IMR-90 (cell line): Measurements from ENCODE around the gene EMILIN2. TPM values are rescaled to one million over a fixed set of nuclear protein-coding genes. Genes with fewer than 3 reads are reported as not detected.

Experiments used
- ATAC-seq: fragments of 200-7000 bp; cut with Tn5 transposase; 2 replicates; pipeline ENCODE4 v1.9.1; 2020; ENCODE audit warnings: low read depth, mild to moderate bottlenecking, moderate library complexity
- BruUV-seq: library from RNA; stranded (reverse); fragments of 400-500 nt; replicated peaks from 2 replicates; lab custom pipeline; 2021; lab: Mats Ljungman, UMichigan
- CTCF ChIA-PET: fragments of 300-600 bp; formaldehyde crosslinking; extraction: SDS; loops from one replicate; lab custom pipeline; 2021; ENCODE audit warnings: antibody characterized with exemption; lab: Yijun Ruan, JAX
- POLR2A ChIA-PET: fragments of 300-600 bp; sonication (Branson Sonifier 250); formaldehyde crosslinking; loops from one replicate; lab custom pipeline; 2022; ENCODE audit warnings: antibody characterized with exemption; ENCODE audit not compliant: unreplicated experiment; lab: Charles Lee
- DNase-seq: peaks from one replicate; pipeline ENCODE4 v3.0.0; 2013
- H2AFZ ChIP-seq: replicated peaks from 2 replicates; pipeline ENCODE3; 2013; ENCODE audit warnings: low read length, mild to moderate bottlenecking; ENCODE audit not compliant: poor library complexity
- H2AK5ac ChIP-seq: 2 replicates; pipeline ENCODE4 v1.6.1; 2013; ENCODE audit warnings: low read depth, low read length, inconsistent platforms
- H2AK9ac ChIP-seq: replicated peaks from 2 replicates; pipeline ENCODE3; 2013; ENCODE audit warnings: mild to moderate bottlenecking, low read depth, low read length, moderate library complexity; ENCODE audit not compliant: poor library complexity
- H2BK120ac ChIP-seq: 2 replicates; pipeline ENCODE4 v1.6.1; 2013; ENCODE audit warnings: low read depth, low read length, inconsistent platforms
- H2BK15ac ChIP-seq: 3 replicates; pipeline ENCODE4 v1.6.1; 2013; ENCODE audit warnings: low read depth, low read length, inconsistent platforms
- H2BK20ac ChIP-seq: 2 replicates; pipeline ENCODE4 v1.6.1; 2013; ENCODE audit warnings: low read depth, mild to moderate bottlenecking, inconsistent platforms, low read length, moderate library complexity
- H2BK5ac ChIP-seq: 2 replicates; pipeline ENCODE4 v1.6.1; 2013; ENCODE audit warnings: mild to moderate bottlenecking, low read depth, low read length, inconsistent platforms; ENCODE audit not compliant: poor library complexity, severe bottlenecking
- H3K14ac ChIP-seq: replicated peaks from 2 replicates; pipeline ENCODE4 v1.6.1; 2013; ENCODE audit warnings: low read depth, low read length, inconsistent platforms
- H3K18ac ChIP-seq: 2 replicates; pipeline ENCODE4 v1.6.1; 2013; ENCODE audit warnings: low read depth, low read length, control low read depth
- H3K23ac ChIP-seq: 2 replicates; pipeline ENCODE4 v1.6.1; 2013; ENCODE audit warnings: low read depth, low read length, inconsistent platforms
- H3K27ac ChIP-seq: 2 replicates; pipeline ENCODE4 v1.5.1; 2013; ENCODE audit warnings: mild to moderate bottlenecking, control low read depth, low read length; ENCODE audit not compliant: insufficient read depth
- H3K27me3 ChIP-seq: 2 replicates; pipeline ENCODE4 v1.6.1; 2013; ENCODE audit warnings: low read length; ENCODE audit not compliant: control insufficient read depth, insufficient read depth
- H3K36me3 ChIP-seq: 2 replicates; pipeline ENCODE4 v1.6.1; 2013; ENCODE audit warnings: low read length, mixed read lengths; ENCODE audit not compliant: control insufficient read depth, insufficient read depth
- H3K4ac ChIP-seq: 2 replicates; pipeline ENCODE4 v1.6.1; 2013; ENCODE audit warnings: low read depth, low read length, inconsistent platforms
- H3K4me1 ChIP-seq: 2 replicates; pipeline ENCODE4 v1.6.1; 2013; ENCODE audit warnings: low read length, mixed read lengths; ENCODE audit not compliant: control insufficient read depth, insufficient read depth
- H3K4me2 ChIP-seq: 2 replicates; pipeline ENCODE4 v1.6.1; 2013; ENCODE audit warnings: low read depth, mild to moderate bottlenecking, control low read depth, low read length, moderate library complexity
- H3K4me3 ChIP-seq: 2 replicates; pipeline ENCODE4 v1.5.1; 2013; ENCODE audit warnings: low read depth, mild to moderate bottlenecking, control low read depth, low read length, moderate library complexity; ENCODE audit not compliant: insufficient read depth
- H3K56ac ChIP-seq: 2 replicates; pipeline ENCODE4 v1.6.1; 2013; ENCODE audit warnings: low read length, inconsistent platforms; ENCODE audit not compliant: insufficient read depth; ENCODE audit errors: extremely low read depth
- H3K79me1 ChIP-seq, 2 experiments: 2 replicates each; pipeline ENCODE4 v1.6.1; 2013; ENCODE audit warnings: low read length in 2 of 2, inconsistent platforms in 1 of 2, low read depth in 1 of 2
- H3K9ac ChIP-seq: 2 replicates; pipeline ENCODE4 v1.6.1; 2013; ENCODE audit warnings: low read depth, low read length, control low read depth
- H3K9me1 ChIP-seq: 2 replicates; pipeline ENCODE4 v1.6.1; 2013; ENCODE audit warnings: low read length, inconsistent platforms; ENCODE audit not compliant: insufficient read depth
- H3K9me3 ChIP-seq: 2 replicates; pipeline ENCODE4 v1.6.1; 2013; ENCODE audit warnings: low read length; ENCODE audit not compliant: control insufficient read depth, insufficient read depth
- H4K20me1 ChIP-seq: 2 replicates; pipeline ENCODE4 v1.6.1; 2013; ENCODE audit warnings: low read length, inconsistent platforms; ENCODE audit not compliant: insufficient read depth
- H4K5ac ChIP-seq: 2 replicates; pipeline ENCODE4 v1.6.1; 2013; ENCODE audit warnings: mild to moderate bottlenecking, low read depth, low read length, control low read depth
- H4K8ac ChIP-seq, 2 experiments: 2 replicates each; pipeline ENCODE4 v1.6.1; 2013; ENCODE audit warnings: low read depth in 2 of 2, low read length in 2 of 2, control low read depth in 1 of 2, inconsistent platforms in 1 of 2
- H4K91ac ChIP-seq: 2 replicates; pipeline ENCODE4 v1.6.1; 2013; ENCODE audit warnings: low read depth, low read length, inconsistent platforms; ENCODE audit not compliant: insufficient read depth
- BHLHE40 ChIP-seq: fragments of 150-350 bp; IDR thresholded peaks from 2 replicates; pipeline ENCODE4 v1.6.1; 2016; ENCODE audit warnings: mild to moderate bottlenecking, low read depth, low read length
- CEBPB ChIP-seq: IDR thresholded peaks from 2 replicates; pipeline ENCODE4 v1.6.1; 2012; ENCODE audit warnings: low read depth, low read length, improper control_type of control experiment
- CHD1 ChIP-seq: IDR thresholded peaks from 2 replicates; pipeline ENCODE4 v1.6.1; 2012; ENCODE audit warnings: low read depth, low read length, improper control_type of control experiment
- CTCF ChIP-seq: conservative IDR thresholded peaks from 2 replicates; pipeline ENCODE4 v1.5.1; 2012; ENCODE audit warnings: mild to moderate bottlenecking, low read depth, low read length, improper control_type of control experiment
- FOS ChIP-seq: fragments of 150-350 bp; IDR thresholded peaks from 2 replicates; pipeline ENCODE4 v1.6.1; 2016; ENCODE audit warnings: low read depth, low read length
- MAZ ChIP-seq: IDR thresholded peaks from 2 replicates; pipeline ENCODE4 v1.6.1; 2012; ENCODE audit warnings: low read depth, mild to moderate bottlenecking, low read length, improper control_type of control experiment, moderate library complexity, borderline replicate concordance
- MXI1 ChIP-seq: IDR thresholded peaks from 2 replicates; pipeline ENCODE4 v1.6.1; 2012; ENCODE audit warnings: low read depth, mild to moderate bottlenecking, low read length, moderate library complexity, borderline replicate concordance
- NFE2L2 ChIP-seq: fragments of 150-350 bp; IDR thresholded peaks from 2 replicates; pipeline ENCODE4 v1.6.1; 2016; ENCODE audit warnings: low read depth, mild to moderate bottlenecking, low read length
- POLR2A ChIP-seq: IDR thresholded peaks from 2 replicates; pipeline ENCODE4 v1.6.1; 2012; ENCODE audit warnings: mild to moderate bottlenecking, low read depth, low read length
- RAD21 ChIP-seq: IDR thresholded peaks from 2 replicates; pipeline ENCODE4 v1.6.1; 2012; ENCODE audit warnings: low read length, improper control_type of control experiment
- RCOR1 ChIP-seq: IDR thresholded peaks from 2 replicates; pipeline ENCODE4 v1.6.1; 2012; ENCODE audit warnings: mild to moderate bottlenecking, low read length, improper control_type of control experiment; ENCODE audit not compliant: insufficient replicate concordance
- RFX5 ChIP-seq: IDR thresholded peaks from 2 replicates; pipeline ENCODE4 v1.8.0; 2012; ENCODE audit warnings: low read depth, mild to moderate bottlenecking, low read length, moderate library complexity
- SMC3 ChIP-seq: fragments of 150-350 bp; IDR thresholded peaks from 2 replicates; pipeline ENCODE4 v1.6.1; 2016; ENCODE audit warnings: low read depth, mild to moderate bottlenecking, antibody characterized with exemption, low read length, moderate library complexity
- USF2 ChIP-seq: fragments of 150-350 bp; IDR thresholded peaks from 2 replicates; pipeline ENCODE4 v1.6.1; 2017; ENCODE audit warnings: mild to moderate bottlenecking, antibody characterized with exemption, low read length, low read depth
- WGBS, 2 experiments: methylation state at CpG; one replicate each; pipeline versions ENCODE4 v1.1.5 to v1.1.7; 2013; ENCODE audit warnings: missing lambda C conversion rate in 2 of 2; ENCODE audit not compliant: insufficient read length in 1 of 2; ENCODE audit errors: extremely low coverage in 2 of 2; 5-methylcytosine and 5-hydroxymethylcytosine counted together
- dilution Hi-C: fragments of 300-500 bp; cut with HindIII; formaldehyde crosslinking; loops from one replicate; pipeline ENCODE4 v1.14.3; 2018; ENCODE audit warnings: low sequenced_read_pairs; ENCODE audit not compliant: unreplicated experiment
- in situ Hi-C: fragments of 300-500 bp; cut with MboI; formaldehyde crosslinking; loops from 3 replicates; pipeline ENCODE4 v1.14.3; 2019; ENCODE audit warnings: low sequenced_read_pairs, inconsistent platforms, mixed read lengths
- intact Hi-C: fragments of 100-400 bp; cut with micrococcal nuclease; formaldehyde crosslinking; loops from 2 replicates; pipeline ENCODE4 v1.10.0; 2022
- polyA plus RNA-seq, 3 experiments: library from polyadenylated mRNA; depleted of rRNA; stranded (reverse); fragments of >200 nt; gene quantifications; 2 replicates each; pipeline ENCODE4 v1.2.3, GENCODE V29; 2012; ENCODE audit warnings: low replicate concordance in 1 of 3
- total RNA-seq: library from RNA; depleted of rRNA; stranded (reverse); fragments of >200 nt; gene quantifications from 2 replicates; pipeline ENCODE4 v1.2.3, GENCODE V29; 2012
- TF ChIP-seq, protein P1 (sequence below): fragments of 150-350 bp; IDR thresholded peaks from 2 replicates; pipeline ENCODE4 v1.6.1; 2016; ENCODE audit warnings: low read depth, mild to moderate bottlenecking, low read length, moderate library complexity, borderline replicate concordance

EMILIN2 gene
- total and polyA plus RNA-seq, 2 of the 4 experiments (the other 2 are of a cell fraction): under 0.01 to 0.14 TPM

GRCh38 chr18:2854875-2855274 lies 8.1 kb downstream of the EMILIN2 start:
- Histone ChIP-seq H3K18ac (no peak overlapping the region), H3K36me3 (no peaks in the 10 kb centered on the region), H2AK9ac (no peak overlapping the region), H2AK5ac (no peak overlapping the region), H2AFZ (no peak overlapping the region), H3K4me1 (no peaks in the 10 kb centered on the region; the same call in 1 of the 2 replicates), H3K79me1 (no peaks in the 10 kb centered on the region), H2BK15ac (no peak overlapping the region), H4K8ac (no peak overlapping the region), H3K14ac (no peak overlapping the region), H3K23ac (no peak overlapping the region), H3K9me3 (no peaks in the 10 kb centered on the region), H3K4ac (no peak overlapping the region), H2BK20ac (no peak overlapping the region), H3K4me2 (no peak overlapping the region), H2BK5ac (no peak overlapping the region), H3K4me3 (no peak overlapping the region), H2BK120ac (no peak overlapping the region), H3K9me1 (0 out of 2 replicates have a peak, but pooled peaks cover 5% of the 10 kb centered on the region), H3K27ac (no peak overlapping the region), H4K20me1 (no peaks in the 10 kb centered on the region), H3K56ac (no peak overlapping the region), H3K27me3 (peaks cover 18% of the 10 kb centered on the region), H3K9ac (no peak overlapping the region), H4K91ac (no peak overlapping the region), H4K5ac (no peak overlapping the region)
- CTCF ChIA-PET: no interaction called here
- in situ Hi-C loops: no loop called here
- POLR2A ChIA-PET: no interaction called here
- DNase-seq (no peak), ATAC-seq (no peak)
- TF ChIP-seq BHLHE40 (no peak), CTCF (no peak), FOS (no peak), RAD21 (no peak), RFX5 (no peak), SMC3 (no peak), POLR2A (no peak), MAZ (no peak), CEBPB (no peak), RCOR1 (no peak), NFE2L2 (no peak), MXI1 (no peak), CHD1 (no peak), USF2 (no peak)
- TF ChIP-seq, protein P1, sequence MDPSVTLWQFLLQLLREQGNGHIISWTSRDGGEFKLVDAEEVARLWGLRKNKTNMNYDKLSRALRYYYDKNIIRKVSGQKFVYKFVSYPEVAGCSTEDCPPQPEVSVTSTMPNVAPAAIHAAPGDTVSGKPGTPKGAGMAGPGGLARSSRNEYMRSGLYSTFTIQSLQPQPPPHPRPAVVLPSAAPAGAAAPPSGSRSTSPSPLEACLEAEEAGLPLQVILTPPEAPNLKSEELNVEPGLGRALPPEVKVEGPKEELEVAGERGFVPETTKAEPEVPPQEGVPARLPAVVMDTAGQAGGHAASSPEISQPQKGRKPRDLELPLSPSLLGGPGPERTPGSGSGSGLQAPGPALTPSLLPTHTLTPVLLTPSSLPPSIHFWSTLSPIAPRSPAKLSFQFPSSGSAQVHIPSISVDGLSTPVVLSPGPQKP: no peak
- dilution Hi-C loops: no loop called here
- WGBS, 2 experiments: 67% methylated on average over 4 of the region's 6 CpGs; no CpG with 5 or more reads in 1 of the 2 experiments
- intact Hi-C loops: no loop called here
- BruUV-seq: no TSS peak
